HG03280 (cell line): ENCODE measurements around the gene CDC25C.
A peak's percentile ranks its signal among the peaks of the same experiment; 100 is the strongest.
"Not testable (repeated sequence)": the region's sequence is repeated elsewhere in the genome, so short reads cannot be mapped to it uniquely, and the experiment has no call there.

Experiments used
- ATAC-seq: cut with Tn5 transposase; IDR thresholded peaks from one replicate; pipeline ENCODE4 v1.9.1; 2021; ENCODE audit warnings: mild to moderate bottlenecking, moderate library complexity; ENCODE audit not compliant: unreplicated experiment

CDC25C gene

GRCh38 chr5:138349852-138350562, 18.4 kb upstream of the CDC25C start:
- no peak for ATAC-seq

- ATAC-seq, result no peak
These were observed 15.3 kb upstream of the CDC25C start for GRCh38 chr5:138346889-138347288.

- ATAC-seq, result no peak
These were observed 13.5 kb upstream of the CDC25C start for GRCh38 chr5:138344887-138345622.

- ATAC-seq, result no peak
These were observed 8.4 kb upstream of the CDC25C start for GRCh38 chr5:138340008-138340407.

GRCh38 chr5:138339464-138339863, 7.9 kb upstream of the CDC25C start:
- ATAC-seq, result no peak

GRCh38 chr5:138339091-138339456, 7.5 kb upstream of the CDC25C start:
- ATAC-seq, result no peak

- ATAC-seq, result peak; percentile 2
These were observed 6.9 kb upstream of the CDC25C start for GRCh38 chr5:138338411-138339090.

- ATAC-seq, result peak; percentile 84
These were observed 6.2 kb upstream of the CDC25C start, which contains the start of gene FAM53C for GRCh38 chr5:138337685-138338410. Gene FAM53C (plus strand): TSS chr5:138338266. CDS start chr5:138341336, 3,070 bp downstream.

GRCh38 chr5:138336952-138337684, 5.5 kb upstream of the CDC25C start:
- peak; percentile 23 for ATAC-seq

GRCh38 chr5:138334867-138335447, 3.4 kb upstream of the CDC25C start:
- ATAC-seq, result no peak

- ATAC-seq, result no peak
These were observed 673 bp downstream of the CDC25C start for GRCh38 chr5:138330813-138331448.

GRCh38 chr5:138318211-138318610, 13.4 kb downstream of the CDC25C start:
- ATAC-seq, result not testable (repeated sequence)

GRCh38 chr5:138316355-138316754, 15.2 kb downstream of the CDC25C start:
- ATAC-seq, result no peak

- ATAC-seq, result no peak
These were observed 15.8 kb downstream of the CDC25C start for GRCh38 chr5:138315751-138316278.

GRCh38 chr5:138305797-138306196, 25.8 kb downstream of the CDC25C start:
- ATAC-seq, result no peak

GRCh38 chr5:138303372-138303771, 28.2 kb downstream of the CDC25C start:
- no peak for ATAC-seq

GRCh38 chr5:138289296-138289695, 42.3 kb downstream of the CDC25C start:
- no peak for ATAC-seq

- no peak for ATAC-seq
These were observed 44.4 kb downstream of the CDC25C start for GRCh38 chr5:138287246-138287645.
